WERI-Rb-1 (cell line): ENCODE results near the gene TSPAN17.

Experiments
- DNase-seq: peaks from one replicate; pipeline ENCODE4 v3.0.0-alpha.2; 2020
- H3K27ac ChIP-seq: fragments of 250-450 bp; sonication (Bioruptor Pico); 2 replicates; pipeline ENCODE4 v1.5.1; 2020; ENCODE audit warnings: mild to moderate bottlenecking, moderate library complexity
- H3K27me3 ChIP-seq: fragments of 250-450 bp; sonication (Bioruptor Pico); 2 replicates; pipeline ENCODE4 v1.5.1; 2021; ENCODE audit warnings: mild to moderate bottlenecking, low read depth, moderate library complexity; ENCODE audit not compliant: insufficient read depth, severe bottlenecking
- H3K36me3 ChIP-seq: fragments of 250-450 bp; sonication (Bioruptor Pico); 2 replicates; pipeline ENCODE4 v1.5.1; 2020; ENCODE audit warnings: mild to moderate bottlenecking, moderate library complexity
- H3K4me3 ChIP-seq: 2 replicates; pipeline ENCODE4 v1.5.1; 2011; ENCODE audit warnings: low read depth, mild to moderate bottlenecking, control low read depth, low read length
- H3K9me3 ChIP-seq: fragments of 250-450 bp; sonication (Bioruptor Pico); 2 replicates; pipeline ENCODE4 v1.5.1; 2021; ENCODE audit warnings: mild to moderate bottlenecking, moderate library complexity; ENCODE audit not compliant: severe bottlenecking
- TF ChIP-seq, protein P1 (sequence below): IDR thresholded peaks from 2 replicates; pipeline ENCODE4 v1.5.1; 2011; ENCODE audit warnings: low read depth, mild to moderate bottlenecking, control low read depth, inconsistent platforms, low read length

The TSPAN17 gene

DNA sequence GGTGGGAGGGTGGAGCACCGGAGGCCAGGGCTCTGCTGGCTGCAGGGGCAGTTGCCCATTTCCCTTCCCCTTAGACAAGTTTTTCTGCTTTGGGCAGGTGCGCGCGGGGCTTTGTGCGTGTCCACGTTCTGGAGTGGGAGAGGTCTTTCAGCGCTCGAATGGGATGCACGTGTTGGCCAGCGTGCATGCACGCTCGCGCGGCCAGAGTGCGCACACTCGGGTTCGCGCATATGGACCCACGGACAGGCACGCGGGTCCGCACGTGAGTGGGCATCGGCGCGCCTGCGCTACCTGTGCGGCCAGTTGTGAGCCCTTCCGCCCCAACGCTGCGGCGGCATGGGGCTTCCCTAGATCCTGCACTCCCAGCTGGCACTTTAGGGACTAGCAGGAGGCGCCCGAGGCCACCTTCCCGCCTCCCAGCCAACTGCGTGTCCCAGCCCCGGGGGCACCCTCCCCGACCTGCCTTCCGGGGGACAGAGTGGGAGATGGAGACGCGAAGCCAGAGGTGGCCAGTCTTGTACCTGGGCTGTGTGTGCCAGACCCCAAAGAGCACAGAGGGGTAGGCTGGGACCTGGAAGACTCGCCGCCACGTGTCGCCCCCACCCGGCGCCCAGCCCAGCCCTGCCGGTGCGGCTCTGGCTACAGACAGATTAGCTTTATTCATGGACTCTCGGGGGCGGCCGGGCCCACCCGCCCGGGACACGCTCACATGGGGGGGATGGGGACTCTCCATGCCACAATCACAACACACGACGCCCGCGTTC, 27.5 kb upstream of the TSPAN17 start:
- Histone ChIP-seq H3K9me3 (no peaks in the 10 kb centered on the region), H3K36me3 (no peaks in the 10 kb centered on the region), H3K27me3 (no peaks in the 10 kb centered on the region), H3K4me3 (no peak overlapping the region), H3K27ac (no peak overlapping the region)
- no peak for DNase-seq
- TF ChIP-seq, protein P1, sequence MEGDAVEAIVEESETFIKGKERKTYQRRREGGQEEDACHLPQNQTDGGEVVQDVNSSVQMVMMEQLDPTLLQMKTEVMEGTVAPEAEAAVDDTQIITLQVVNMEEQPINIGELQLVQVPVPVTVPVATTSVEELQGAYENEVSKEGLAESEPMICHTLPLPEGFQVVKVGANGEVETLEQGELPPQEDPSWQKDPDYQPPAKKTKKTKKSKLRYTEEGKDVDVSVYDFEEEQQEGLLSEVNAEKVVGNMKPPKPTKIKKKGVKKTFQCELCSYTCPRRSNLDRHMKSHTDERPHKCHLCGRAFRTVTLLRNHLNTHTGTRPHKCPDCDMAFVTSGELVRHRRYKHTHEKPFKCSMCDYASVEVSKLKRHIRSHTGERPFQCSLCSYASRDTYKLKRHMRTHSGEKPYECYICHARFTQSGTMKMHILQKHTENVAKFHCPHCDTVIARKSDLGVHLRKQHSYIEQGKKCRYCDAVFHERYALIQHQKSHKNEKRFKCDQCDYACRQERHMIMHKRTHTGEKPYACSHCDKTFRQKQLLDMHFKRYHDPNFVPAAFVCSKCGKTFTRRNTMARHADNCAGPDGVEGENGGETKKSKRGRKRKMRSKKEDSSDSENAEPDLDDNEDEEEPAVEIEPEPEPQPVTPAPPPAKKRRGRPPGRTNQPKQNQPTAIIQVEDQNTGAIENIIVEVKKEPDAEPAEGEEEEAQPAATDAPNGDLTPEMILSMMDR, result no peak

DNA sequence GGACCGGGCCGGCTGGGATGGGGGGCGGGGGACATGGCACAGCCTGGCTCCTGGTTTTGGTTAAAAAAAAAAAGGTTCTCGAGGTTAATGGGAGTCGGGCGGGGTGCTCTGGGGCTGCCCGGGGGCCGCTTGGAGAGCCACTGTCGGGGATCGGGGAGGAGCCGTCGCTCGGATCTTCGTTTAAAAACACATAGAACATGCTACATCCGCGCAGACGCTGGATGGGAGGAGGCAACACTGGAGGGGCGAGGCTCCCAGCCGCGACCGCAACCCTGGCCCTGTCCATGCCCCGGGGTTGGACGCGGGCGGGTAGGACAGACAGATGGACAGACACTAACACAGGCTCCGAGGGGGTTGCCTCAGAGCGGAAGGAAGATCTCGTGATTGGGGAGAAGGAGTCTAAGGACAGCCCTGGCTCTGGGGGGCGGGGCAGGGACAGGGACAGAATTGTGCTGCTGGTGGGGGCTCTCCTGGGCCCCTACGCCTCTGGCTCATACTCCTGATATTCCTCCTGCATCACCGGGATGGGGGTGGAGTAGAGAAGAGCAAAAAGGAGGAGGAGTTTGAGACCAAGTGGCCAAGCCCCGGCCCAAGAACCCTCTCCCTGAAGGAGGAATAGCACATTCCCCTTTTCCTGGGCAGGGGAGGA, 26.8 kb upstream of the TSPAN17 start:
- Histone ChIP-seq H3K4me3 (no peak overlapping the region), H3K27me3 (no peaks in the 10 kb centered on the region), H3K9me3 (no peaks in the 10 kb centered on the region), H3K36me3 (no peaks in the 10 kb centered on the region), H3K27ac (no peak overlapping the region)
- TF ChIP-seq, protein P1, result no peak
- no peak for DNase-seq

DNA sequence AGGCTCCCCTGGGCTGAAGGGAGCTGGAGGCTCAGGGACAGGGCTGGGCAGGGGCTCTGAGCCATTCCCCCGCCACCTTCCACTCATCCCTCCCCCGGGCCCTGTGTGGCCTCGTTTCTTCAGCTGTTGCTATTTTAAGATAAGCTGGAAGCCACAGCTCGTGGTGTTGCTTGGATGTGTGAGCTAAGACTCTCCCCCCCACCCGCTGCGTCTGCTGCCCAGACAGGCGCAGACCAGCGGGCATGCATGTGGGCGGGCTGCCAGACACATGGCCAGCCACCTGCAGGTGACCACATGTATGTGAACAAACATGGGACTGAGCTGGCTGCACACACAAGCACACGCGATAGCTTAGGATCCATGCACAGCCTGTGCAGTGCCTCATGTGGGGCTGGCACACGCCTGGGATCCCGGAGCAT, 25.6 kb upstream of the TSPAN17 start:
- Histone ChIP-seq H3K9me3 (no peaks in the 10 kb centered on the region), H3K4me3 (no peak overlapping the region), H3K27ac (peak overlapping the region; percentile 57), H3K27me3 (no peaks in the 10 kb centered on the region), H3K36me3 (no peaks in the 10 kb centered on the region)
- peak; percentile 85 for DNase-seq
- TF ChIP-seq, protein P1, result no peak

DNA sequence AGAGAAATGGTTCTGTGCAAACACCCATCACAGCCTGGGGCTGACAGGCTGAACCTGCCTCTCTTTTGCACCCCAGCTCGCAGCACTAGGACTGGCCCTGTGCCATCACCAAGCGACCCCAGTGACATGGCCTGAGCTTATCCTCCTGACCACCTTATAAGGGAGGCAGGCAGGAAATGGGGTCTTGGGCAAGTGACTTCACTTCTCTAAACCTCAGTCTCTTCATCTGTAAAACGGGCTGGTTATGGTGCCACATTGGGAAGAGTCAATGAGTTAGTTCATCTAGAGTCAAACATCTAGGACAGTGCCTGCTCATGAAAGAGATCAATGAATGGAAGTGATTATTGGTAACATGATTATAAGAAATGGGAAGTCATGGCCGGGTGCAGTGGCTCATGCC, 23.1 kb upstream of the TSPAN17 start:
- Histone ChIP-seq H3K4me3 (no peak overlapping the region), H3K27ac (no peak overlapping the region), H3K9me3 (no peaks in the 10 kb centered on the region), H3K36me3 (no peaks in the 10 kb centered on the region), H3K27me3 (peaks cover 3% of the 10 kb centered on the region)
- no peak for DNase-seq
- TF ChIP-seq, protein P1, result no peak

DNA sequence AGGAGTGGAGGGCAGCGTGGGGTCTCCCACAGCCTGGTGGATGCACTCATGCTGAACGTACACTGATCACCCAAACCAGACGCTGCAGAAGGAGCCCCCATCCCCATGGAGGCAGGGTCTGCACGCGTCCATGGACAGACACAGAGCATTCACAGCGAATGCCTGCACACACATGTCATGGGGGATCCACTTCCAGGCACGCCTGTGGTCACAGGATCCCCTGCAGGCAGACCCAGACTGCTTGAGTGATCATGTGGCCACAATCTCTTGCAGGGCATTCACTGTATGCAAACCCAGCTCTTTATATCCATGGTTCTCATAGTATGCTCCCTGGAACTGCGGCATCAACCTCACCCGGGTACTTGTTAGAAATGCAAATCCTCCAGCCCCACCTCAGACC, 22.3 kb upstream of the TSPAN17 start:
- no peak for DNase-seq
- peaks cover 7% of the 10 kb centered on the region for H3K27me3 ChIP-seq
- no peak overlapping the region for H3K4me3 ChIP-seq

More for the DNA sequence above, 22.3 kb upstream of the TSPAN17 start:
- H3K27ac ChIP-seq, result no peak overlapping the region
- H3K36me3 ChIP-seq, result no peaks in the 10 kb centered on the region
- TF ChIP-seq, protein P1, result no peak
- H3K9me3 ChIP-seq, result no peaks in the 10 kb centered on the region
